ENCODE data around the gene ZNF462.

DNA sequence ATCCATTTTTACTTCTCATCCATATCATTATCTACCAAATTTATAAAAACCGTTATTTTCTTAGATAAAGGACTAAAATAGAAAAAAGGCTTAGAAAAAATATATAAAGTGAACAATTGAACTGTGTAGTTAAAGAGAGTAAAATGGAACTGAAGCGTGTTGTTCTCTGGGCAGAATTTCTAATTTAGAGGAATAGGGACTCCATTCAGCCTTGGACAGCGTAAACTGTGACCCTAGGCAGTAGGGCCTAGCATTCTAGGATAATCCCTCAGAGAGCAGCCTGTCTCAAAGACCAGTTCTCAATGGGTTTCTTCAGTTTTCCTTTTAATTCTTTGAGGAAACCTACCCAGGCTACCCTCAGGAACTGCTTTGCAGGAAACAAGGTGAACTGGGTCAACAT, 11.1 kb downstream of the ZNF462 start:
- TF ChIP-seq, protein P1, sequence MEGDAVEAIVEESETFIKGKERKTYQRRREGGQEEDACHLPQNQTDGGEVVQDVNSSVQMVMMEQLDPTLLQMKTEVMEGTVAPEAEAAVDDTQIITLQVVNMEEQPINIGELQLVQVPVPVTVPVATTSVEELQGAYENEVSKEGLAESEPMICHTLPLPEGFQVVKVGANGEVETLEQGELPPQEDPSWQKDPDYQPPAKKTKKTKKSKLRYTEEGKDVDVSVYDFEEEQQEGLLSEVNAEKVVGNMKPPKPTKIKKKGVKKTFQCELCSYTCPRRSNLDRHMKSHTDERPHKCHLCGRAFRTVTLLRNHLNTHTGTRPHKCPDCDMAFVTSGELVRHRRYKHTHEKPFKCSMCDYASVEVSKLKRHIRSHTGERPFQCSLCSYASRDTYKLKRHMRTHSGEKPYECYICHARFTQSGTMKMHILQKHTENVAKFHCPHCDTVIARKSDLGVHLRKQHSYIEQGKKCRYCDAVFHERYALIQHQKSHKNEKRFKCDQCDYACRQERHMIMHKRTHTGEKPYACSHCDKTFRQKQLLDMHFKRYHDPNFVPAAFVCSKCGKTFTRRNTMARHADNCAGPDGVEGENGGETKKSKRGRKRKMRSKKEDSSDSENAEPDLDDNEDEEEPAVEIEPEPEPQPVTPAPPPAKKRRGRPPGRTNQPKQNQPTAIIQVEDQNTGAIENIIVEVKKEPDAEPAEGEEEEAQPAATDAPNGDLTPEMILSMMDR (IDR thresholded peaks at IDR 0.05), result no peak
- TF ChIP-seq POLR2A (IDR thresholded peaks at IDR 0.05) (no peak), POLR2AphosphoS5 (IDR thresholded peaks at IDR 0.05) (no peak)
